ENCODE results near the gene PEX5L.
"Not testable (repeated sequence)": the region's sequence is repeated elsewhere in the genome, so short reads cannot be mapped to it uniquely, and the experiment has no call there.

The PEX5L gene

DNA sequence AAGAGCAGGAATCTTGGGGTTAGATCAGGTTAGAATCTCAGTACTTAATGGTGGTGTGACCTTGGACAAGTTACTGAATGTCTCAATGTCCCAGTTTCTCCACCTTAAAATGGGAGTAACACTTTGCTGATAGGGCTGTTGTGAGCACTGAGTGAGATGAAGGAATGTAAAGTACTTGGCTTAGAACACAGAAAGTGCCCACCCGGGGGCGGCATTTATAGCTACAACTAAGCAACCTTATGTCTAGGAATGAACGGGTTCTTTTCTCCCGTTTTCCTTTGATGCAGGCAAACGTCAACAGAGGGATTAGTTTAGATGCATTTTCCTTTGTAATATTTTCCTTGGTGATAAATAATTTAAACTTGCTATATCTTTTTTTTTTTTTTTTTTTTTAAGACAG, 207.3 kb downstream of the PEX5L start:
- DNase-seq: no peak

DNA sequence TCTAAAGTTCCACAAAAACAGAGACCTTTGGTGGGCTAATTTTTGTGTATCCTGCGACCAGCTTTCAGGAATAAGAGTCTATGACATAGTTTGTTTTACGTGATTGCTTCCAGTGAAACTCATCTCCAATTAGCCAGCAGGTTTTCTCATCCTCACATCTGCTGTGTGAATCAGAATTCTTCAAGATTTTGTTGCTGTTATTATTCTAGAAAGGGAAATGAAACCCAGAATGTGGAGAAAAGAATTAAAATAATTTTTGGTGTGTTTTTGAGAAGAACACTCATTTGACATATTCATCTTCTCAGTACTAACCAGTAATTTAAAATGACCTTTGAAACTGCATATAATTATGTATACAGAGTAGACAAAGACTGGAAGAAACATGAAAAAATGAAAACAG, 208.0 kb downstream of the PEX5L start:
- DNase-seq: no peak

DNA sequence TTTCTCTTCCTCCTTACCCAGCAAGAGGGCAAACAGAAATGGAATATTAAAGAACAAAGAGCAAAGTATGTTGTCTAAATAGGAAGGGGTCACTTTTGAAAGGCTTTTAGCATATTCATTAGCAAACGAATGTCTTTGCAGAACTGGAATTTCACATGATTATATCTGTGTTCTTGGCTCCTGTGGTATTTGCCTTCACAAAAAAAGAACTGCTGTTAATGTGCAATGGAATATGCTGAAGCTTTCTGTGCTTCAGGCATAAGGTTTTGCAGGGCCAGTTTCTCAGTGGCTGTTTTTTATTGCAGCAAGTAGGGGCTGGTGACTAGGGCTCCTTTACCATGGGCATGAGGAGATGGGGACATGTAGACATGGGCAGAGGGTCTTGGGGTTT, 210.5 kb downstream of the PEX5L start:
- no peak for DNase-seq

DNA sequence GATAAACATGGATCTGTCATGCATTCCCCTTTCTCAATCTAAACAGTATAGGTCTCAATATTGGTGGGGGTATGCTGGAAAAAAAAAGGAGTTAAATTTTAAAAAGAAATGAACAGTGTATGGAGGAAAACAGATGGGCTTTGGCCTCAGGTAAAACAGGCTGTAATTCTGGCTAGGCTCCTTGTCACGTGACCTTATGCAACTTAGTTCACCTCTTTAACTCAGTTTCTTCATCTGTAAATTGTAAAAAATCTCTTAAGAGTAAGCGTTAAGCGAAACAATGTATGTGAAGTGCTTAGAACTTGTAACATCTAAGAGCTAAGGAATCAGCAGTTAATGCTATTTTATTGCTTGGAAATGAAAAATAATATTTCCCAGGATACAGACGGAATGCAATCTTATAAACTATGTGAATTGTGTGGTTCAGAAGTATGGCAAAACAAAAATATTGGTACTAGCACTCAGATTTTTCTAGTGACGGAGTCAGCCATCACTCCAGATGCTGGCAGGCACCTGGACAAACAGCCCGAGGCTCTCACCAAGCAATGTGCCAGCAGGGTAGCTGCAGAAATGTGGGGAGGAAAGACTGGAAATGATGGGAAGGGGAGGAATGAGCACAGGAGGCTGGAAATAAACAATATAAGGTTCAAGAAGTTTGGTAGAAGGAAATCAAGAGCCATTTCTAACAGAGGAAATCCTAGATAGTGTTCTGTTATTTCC, 211.1 kb downstream of the PEX5L start:
- DNase-seq: no peak

DNA sequence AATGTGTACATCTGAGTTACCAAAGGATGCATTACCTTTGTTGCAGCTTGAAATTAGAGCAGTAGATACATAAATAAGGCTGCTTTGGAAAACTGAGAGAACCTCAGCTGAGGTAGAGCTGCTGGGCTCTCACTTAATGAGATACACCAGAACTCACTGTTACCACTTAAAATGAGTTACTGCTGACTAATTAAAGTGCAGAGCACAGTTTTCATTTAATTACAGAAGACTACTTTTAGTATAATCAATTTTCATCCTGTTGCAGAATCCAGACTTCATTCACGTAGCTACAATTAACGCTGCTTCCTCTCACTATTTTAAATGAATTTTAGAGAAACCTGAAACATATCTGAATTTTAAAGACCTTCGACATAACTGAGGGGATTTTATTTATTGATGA, 214.4 kb downstream of the PEX5L start:
- no peak for DNase-seq

DNA sequence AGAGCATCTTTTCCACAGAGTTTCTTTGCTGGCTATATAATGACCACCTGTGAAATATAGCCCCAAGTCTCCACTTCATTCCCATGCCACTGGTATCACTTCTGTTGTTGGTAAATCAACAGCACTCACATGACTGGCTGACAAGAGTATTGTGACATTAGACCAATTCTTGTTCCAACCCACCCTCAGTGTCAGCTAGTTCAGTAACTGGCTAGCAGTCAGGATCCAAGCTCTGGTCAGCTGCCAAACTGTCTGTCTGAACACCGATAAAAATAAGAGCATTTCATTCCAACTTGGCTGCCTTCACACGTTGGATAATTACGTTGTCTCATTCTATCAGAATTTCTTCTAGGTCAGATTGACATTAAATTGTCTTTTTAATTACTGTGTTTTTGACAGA, 217.4 kb downstream of the PEX5L start:
- peak; percentile 30 for DNase-seq

DNA sequence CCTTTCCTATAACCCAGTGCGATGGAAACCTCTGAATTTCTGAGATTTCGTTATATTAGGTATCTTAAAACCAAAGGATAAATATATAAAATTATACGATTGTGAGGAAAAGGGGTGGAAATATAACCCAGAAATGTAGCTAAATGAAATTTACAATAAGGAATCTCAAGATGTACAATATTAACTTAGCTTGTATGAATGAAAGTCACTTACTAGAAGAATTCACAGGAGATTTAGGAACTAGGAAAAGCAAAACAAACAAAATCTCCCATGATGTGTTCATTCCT, 224.7 kb downstream of the PEX5L start:
- no peak for DNase-seq

DNA sequence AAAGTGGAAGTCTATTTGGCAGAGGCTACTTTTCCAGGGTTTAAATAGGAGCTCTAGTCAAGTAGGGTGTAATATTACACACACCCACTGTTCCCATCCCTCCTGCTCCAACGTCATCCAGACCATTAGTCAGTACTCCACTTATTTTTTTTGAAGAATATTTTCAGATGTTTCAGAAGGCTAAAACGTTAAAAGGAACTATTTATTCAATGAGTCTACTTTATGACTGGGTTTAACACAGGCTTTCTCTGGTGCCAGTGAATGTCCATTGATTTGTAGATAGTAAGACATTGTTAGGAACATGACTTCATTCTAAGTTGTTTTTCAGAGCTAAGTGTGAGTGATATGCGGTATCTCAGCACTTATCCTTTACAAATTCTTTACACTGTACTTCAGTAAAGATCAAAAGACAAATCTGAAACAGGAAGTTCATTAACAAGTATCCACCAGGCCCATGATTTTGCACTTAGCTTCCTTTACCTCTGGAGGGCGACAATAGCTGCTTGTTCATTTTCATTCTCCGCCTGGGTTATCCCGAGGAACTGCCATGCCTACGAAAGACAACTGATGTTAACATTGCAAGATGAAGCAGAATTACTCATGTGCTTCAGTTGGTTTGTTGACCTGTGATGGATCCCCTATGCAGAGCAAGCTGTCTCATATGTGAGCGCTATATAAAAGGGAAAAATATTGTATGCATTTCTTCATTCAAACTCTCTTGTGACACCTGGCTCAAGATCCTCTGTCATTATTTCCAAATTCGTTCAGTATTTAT, 225.2 kb downstream of the PEX5L start:
- DNase-seq: peak; percentile 78

DNA sequence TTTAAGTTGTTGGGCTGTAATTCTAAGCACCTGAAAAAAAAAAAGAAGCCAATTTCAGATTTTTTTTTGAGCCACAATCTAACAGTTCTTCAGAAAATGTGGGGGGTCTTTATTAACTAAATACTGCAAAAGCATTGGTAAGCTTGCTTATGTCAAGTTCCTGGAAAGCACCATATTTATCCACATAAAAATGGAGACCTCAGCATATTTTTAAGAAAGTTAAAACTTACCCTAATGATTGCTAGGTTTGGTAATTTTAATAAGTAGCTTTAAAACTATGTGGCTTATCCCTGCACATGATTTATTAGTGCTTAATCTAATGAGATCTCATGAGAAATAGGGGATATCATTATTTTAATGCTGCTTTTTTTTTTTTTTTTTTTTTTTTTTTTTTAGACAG, 227.1 kb downstream of the PEX5L start:
- DNase-seq: no peak

DNA sequence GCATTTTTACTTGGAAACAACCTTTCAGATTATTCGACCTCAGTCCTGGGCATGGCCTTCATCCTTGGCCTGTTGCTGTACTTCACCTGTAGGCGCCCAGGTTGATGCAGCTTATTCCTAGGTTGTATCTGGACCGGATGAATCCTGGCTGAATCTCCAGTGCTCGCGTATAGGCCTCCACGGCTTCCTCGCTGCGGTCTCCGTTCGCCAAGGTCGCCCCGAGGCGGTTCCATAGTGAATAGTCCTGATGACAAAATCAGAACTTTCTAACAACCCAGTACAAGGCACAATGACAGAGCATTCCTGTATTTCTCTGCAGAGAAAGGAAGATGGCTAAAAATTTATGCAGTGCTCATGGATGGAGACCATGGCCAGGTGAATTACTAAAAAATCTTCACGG, 229.1 kb downstream of the PEX5L start:
- no peak for DNase-seq

DNA sequence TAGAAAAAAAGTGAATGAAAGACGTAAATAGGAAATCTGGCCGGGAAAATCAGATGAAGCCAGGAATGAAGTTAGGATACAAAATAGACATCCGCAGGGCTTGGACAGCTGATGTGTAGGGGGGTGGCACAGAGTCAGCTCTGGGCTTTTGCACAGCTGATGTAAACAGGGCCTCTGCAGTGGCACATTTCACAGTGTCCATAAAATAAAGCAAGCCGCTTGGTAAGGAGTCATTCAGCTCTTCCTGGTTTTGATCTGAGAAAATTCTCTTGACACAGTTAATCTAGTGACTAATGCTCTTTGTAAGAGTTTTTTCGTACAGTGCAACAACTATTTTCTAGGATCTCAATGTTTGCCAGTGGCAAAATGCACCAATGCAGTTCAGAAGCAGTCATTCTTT, 230.6 kb downstream of the PEX5L start:
- DNase-seq: no peak

DNA sequence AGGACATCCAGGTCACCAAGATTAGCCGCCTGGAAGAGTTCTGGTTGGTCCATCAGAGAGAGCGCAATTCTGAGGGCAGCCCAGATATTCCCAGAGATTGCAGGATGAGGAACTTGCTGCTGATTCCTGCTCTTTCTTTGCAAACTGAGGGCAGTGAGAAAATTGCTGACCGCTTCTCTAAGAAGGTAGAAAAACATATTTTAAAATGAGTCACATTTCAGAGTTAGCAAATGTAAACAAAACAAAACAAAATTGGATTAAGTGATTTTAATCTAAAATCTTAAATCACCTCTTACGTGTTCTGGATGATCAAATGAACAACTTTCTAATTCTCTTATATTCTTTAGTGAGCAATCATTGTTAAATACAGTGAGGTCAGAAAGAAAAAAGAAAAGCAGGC, 234.9 kb downstream of the PEX5L start:
- DNase-seq: no peak

DNA sequence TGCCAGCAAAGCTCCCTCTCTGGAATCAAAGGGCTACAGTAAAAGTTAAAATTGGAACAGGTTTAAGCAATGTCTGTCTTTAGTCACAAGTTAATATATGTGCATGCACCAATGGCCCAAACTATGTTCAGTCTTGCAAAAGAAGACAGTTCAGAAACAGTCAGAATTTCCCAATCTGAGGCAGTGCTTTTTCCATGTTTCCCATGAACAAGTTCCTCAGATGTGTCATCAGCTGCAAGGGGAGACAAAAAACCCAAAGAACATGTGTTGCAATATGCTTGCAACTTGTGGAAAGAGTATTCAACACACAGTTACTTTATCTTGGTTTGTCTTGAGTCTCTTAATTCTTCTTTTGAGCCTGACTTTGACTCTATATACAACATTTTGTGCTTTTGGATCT, 235.5 kb downstream of the PEX5L start:
- DNase-seq: peak; percentile 97

DNA sequence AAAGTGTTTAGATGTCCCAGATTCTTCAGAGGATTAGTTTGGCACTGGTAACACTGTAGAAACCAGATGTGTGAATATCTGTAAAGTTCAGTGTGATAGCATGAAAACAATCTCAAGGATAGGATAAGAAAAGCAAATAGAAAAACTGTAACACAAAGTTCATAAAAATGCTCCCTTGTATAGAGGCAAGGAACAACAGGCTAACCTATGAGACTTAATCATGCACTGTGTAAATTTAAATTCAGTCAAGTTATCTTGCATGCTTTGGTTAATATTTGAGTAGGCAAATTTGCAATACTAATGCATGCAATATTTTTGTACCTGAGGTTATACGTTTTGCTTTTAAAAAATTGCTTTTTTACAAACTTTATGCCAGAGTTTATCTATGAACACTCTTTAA, 239.5 kb downstream of the PEX5L start:
- DNase-seq: no peak

DNA sequence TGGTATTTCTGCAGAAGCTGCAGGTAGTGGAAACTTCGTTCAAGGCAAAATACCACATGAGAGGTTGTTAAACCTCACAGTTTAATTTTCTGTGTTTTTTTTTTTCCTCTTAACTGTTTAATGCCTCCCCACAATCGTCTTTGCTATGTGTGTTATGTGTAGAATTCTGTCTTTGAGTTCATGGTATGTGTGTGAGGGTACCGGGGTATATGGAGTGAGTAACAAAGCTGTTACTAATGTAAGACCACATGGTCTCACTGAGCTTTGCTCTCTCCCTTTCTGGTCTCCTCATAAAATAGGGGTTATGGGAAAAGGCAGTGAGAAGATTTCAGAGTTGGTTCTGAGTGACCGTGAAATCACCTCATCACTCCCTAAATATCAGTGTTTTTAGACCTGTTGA, 240.3 kb downstream of the PEX5L start:
- no peak for DNase-seq

DNA sequence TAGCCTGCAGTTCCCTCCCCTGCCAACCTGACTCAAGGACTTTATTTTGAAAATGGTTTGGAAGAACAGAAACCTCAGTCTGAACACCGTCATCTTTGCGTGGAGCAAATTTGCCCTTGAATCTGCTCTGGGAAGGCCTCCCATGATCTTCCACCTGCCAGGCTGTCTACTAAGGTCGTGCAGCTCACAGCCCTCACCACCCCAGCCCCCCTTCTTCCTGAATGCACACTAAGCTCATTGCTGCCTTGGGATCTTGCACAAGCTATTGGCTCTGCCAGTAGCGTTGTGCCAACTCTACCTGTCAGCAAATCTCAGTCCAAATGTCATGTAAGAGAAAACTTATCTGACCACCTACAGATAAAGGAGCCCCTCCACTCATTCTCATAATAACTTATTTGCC, 242.4 kb downstream of the PEX5L start:
- no peak for DNase-seq

DNA sequence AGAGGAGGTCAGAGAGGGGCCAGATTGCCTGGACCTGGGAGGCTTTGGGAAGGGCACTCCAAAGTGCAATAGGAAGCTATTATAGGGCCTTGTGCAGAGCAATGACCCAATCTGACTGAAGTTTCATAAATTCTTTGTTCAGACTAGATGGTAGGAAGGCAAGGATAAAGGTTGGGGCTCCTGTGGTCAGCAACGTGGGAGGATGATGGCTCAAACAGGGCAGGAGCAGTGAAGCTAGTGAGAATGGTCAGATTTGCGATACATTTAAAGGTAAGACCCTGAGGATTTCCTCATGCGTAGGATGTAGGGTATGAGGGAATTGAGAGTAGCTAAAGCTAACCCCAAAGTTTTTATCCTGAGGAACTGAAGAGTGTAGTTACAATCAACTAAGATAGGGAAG, 244.9 kb downstream of the PEX5L start:
- no peak for DNase-seq

DNA sequence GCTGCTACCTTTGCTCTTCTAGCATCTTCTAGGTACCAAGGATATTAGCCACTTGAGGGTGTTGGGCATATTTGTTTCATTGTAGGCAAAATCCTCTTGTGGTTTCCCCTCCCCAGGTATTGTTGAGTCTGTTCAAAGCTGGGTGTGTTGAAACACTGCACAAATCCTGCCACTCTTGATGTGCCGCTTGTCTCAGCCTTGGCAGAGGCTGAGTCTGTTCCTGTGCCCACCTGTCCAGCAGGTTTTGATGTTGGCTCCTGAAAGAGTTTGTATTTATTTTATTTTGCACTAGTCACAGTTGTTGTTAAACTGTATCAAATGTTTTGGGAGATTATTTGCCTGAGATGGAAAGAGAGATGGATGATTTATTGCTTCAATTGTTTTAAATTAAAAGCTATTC, 247.7 kb downstream of the PEX5L start:
- DNase-seq: no peak

DNA sequence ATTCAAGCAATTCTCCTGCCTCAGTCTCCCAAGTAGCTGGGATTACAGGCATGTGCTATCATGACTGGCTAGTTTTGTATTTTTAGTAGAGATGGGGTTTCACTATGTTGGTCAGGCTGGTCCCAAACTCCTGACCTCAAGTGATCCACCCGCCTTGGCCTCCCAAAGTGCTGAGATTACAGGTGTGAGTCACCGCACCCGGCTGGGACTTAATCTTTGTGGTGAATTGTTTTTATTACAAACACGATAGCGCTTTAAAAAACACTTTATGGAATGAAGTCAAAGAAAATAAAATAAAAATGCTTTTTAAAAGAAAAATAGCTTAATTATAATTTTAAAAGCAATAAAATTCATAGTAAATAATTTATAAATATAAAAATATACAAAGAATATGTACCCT, 253.9 kb downstream of the PEX5L start:
- not testable (repeated sequence) for DNase-seq

DNA sequence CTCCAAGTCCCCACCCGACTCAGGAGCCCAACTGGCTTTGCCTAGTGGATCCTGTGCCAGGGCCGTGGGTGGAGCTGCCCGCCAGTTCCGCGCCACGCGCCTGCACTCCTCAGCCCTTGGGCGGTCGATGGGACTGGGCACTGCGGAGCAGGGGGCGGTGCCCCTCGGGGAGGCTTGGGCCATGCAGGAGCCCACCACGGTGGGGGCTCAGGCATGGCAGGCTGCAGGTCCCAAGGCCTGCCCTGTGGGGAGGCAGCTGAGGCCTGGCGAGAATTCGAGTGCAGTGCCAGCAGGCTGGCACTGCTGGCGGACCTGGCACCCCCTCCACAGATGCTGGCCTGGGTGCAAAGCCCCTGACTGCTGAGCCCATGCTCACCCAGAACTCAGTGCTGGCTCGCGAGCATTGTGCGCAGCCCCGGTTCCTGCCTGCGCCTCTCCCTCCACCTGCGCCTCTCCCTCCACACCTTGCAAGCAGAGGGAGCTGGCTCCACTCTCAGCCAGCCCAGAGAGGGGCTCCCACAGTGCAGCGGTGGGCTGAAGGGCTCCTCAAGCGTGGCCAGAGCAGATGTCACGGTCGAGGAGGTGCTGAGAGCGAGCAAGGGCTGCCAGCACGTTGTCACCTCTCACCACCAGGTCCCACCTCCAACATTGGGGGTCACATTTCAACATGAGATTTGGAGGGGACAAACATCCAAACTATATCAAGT, 261.2 kb downstream of the PEX5L start:
- no peak for DNase-seq

DNA sequence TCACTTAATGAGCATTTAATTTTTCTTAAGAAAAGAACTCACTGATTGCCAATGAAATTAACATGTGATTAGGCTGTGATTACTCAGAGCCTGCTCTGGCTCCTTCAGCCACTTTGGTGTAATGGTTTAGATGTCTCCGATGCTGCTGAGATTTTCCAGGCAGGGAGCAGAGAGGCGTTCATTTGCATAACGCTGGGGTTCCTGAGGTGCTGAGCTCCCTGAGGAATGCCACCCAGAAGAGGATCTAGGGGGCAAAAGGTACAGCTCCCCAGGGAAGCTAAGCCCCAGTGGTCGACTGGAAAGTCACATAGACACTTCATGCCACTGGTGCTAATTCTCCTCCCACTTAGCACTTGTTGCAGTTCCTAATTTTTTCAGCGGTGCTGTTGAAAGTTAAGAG, 264.4 kb downstream of the PEX5L start:
- no peak for DNase-seq

DNA sequence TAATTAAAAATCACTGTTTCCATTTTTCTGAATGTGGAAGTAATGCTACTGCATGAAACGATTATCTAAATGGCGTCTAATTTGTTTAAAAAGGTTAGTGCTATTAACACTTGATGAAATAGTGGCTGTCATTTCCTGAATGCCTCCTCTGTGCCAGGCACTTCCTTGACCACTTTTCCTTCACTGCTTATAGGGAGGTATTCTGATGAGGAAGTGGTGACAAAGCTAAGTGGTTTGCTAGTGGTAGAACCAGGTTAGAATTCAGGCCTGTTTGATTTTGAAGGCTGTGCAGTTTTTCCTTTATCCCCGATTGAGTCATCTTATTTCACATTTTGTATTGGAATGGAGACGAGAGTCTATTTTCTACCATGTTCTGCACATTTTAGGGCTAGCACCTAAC, 264.9 kb downstream of the PEX5L start:
- DNase-seq: no peak

DNA sequence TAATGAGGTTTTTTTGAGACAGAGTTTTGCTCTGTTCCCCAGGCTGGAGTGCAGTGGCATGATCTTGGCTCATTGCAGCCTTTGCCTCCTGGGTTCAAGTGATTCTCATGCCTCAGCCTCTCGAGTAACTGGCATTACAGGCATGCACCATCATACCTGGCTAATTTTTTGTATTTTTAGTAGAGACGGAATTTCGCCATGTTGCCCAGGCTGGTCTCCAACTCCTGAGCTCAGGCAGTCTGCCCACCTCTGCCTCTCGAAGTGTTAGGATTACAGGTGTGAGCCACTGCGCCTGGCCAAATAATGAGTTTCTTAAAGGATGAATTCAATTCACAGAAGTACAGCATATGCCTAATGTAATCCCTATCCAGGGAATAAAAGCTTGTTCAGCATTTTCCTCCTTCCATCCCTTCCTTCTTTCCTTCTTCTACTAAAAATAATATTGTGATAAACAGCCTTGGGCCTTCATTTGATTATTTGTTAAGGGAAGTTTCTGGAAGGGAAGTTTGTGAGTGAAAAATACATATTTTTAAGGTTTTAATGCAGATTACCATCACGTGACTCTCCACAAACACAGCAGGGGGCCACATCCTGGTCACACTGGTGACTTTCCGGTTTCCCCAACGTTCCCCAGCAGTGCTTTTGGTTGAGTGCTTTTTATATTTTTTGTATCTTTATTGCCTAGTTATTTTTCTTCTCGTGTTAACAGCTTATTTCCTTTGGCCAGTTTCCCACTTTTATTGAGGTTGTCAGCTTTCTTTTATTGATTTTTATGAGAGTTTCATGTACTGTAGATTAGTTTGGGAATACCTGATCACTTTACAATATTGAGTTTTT, 267.1 kb downstream of the PEX5L start:
- DNase-seq: no peak

DNA sequence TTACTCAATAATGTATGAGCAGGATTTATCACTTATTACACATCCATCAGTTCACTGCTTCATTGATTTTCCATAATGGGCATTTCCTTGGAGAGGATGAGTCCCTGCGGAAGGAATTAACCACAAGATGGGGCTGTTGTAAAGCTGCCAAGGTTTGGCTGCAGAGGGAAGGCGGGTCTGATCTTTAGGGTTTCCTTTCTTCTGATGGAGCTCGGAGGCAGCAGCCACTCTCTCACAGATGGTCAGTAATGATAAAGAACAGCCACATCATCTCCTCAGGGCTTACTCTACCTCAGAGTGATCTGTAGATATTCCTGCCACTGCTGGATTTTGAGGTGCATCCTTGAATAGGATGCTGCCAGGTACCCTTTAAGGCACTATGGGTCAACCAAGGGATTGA, 268.7 kb downstream of the PEX5L start:
- peak; percentile 27 for DNase-seq

Measured in inflammatory macrophage treated with lipopolysaccharide for 4 hours (primary cell).